H1 (cell line): ENCODE results near the gene SHC3. TPM values are rescaled to one million over a fixed set of nuclear protein-coding genes. Genes with fewer than 3 reads are reported as not detected.

Experiments
- CTCF ChIA-PET: fragments of 300-600 bp; sonication (Branson Sonifier 250); formaldehyde crosslinking; loops from one replicate; lab custom pipeline; 2021; ENCODE audit not compliant: partially characterized antibody; lab: Charles Lee
- POLR2A ChIA-PET: fragments of 300-600 bp; sonication (Branson Sonifier 250); formaldehyde crosslinking; loops from one replicate; lab custom pipeline; 2021; ENCODE audit warnings: inconsistent platforms; ENCODE audit not compliant: partially characterized antibody; lab: Charles Lee
- DNase-seq, 2 experiments: peaks; one replicate each; pipeline versions ENCODE4 v3.0.0 to v3.0.0-alpha.2; 2010 to 2022; ENCODE audit warnings: low spot score in 2 of 2, low read depth in 1 of 2, mixed read lengths in 1 of 2
- FAIRE-seq: peaks from 2 replicates; lab custom pipeline; 2011; peaks lifted over from hg19 to GRCh38; lab: Jason Lieb, UNC
- H2AFZ ChIP-seq: 2 replicates; pipeline ENCODE4 v1.8.1; 2012; ENCODE audit warnings: low read length, inconsistent platforms
- H2AK5ac ChIP-seq: 2 replicates; pipeline ENCODE4 v1.6.1; 2013; ENCODE audit warnings: low read depth, low read length
- H2BK120ac ChIP-seq: replicated peaks from 2 replicates; pipeline ENCODE3; 2013; ENCODE audit warnings: low read depth, low read length, inconsistent platforms
- H2BK12ac ChIP-seq: 2 replicates; pipeline ENCODE4 v1.6.1; 2013; ENCODE audit warnings: low read depth, low read length
- H2BK15ac ChIP-seq: 2 replicates; pipeline ENCODE4 v1.6.1; 2013; ENCODE audit warnings: low read length
- H2BK20ac ChIP-seq: 2 replicates; pipeline ENCODE4 v1.6.1; 2013; ENCODE audit warnings: low read length
- H2BK5ac ChIP-seq: 2 replicates; pipeline ENCODE4 v1.6.1; 2013; ENCODE audit warnings: low read depth, low read length
- H3K14ac ChIP-seq: 2 replicates; pipeline ENCODE4 v1.6.1; 2013; ENCODE audit warnings: inconsistent platforms; ENCODE audit not compliant: insufficient read length
- H3K18ac ChIP-seq: 2 replicates; pipeline ENCODE4 v1.6.1; 2013; ENCODE audit warnings: low read length; ENCODE audit errors: extremely low read depth
- H3K23ac ChIP-seq: 2 replicates; pipeline ENCODE4 v1.6.1; 2013; ENCODE audit warnings: inconsistent platforms; ENCODE audit not compliant: insufficient read length
- H3K23me2 ChIP-seq: 2 replicates; pipeline ENCODE4 v1.6.1; 2013; ENCODE audit warnings: low read depth, low read length
- H3K27ac ChIP-seq: 2 replicates; pipeline ENCODE4 v1.6.1; 2011; ENCODE audit warnings: low read depth, low read length, inconsistent platforms
- H3K27me3 ChIP-seq, 4 experiments: replicated peaks in 1 of 4; 1 replicate in 1 of 4; 2 replicates in 3 of 4; pipeline versions ENCODE4 v1.6.1 to v1.8.1; 2011 to 2013; ENCODE audit warnings: low read length in 3 of 4, mild to moderate bottlenecking in 3 of 4, inconsistent platforms in 2 of 4, mixed read lengths in 2 of 4, moderate library complexity in 1 of 4; ENCODE audit not compliant: control insufficient read depth in 3 of 4, insufficient read depth in 3 of 4; ENCODE audit errors: extremely low read depth in 1 of 4
- H3K36me3 ChIP-seq, 4 experiments: 2 replicates each; pipeline versions ENCODE4 v1.6.1 to v1.8.1; 2011 to 2013; ENCODE audit warnings: mild to moderate bottlenecking in 4 of 4, low read length in 3 of 4, moderate library complexity in 2 of 4, control low read depth in 1 of 4, inconsistent platforms in 1 of 4; ENCODE audit not compliant: insufficient read depth in 4 of 4, control insufficient read depth in 2 of 4
- H3K4ac ChIP-seq: replicated peaks from 2 replicates; pipeline ENCODE3; 2013; ENCODE audit warnings: low read length, low read depth, mixed read lengths, inconsistent platforms; ENCODE audit not compliant: insufficient read length
- H3K4me1 ChIP-seq, 4 experiments: replicated peaks in 1 of 4; 1 replicate in 1 of 4; 2 replicates in 3 of 4; pipeline versions ENCODE4 v1.6.1 to v1.8.1; 2011 to 2013; ENCODE audit warnings: low read length in 3 of 4, inconsistent platforms in 2 of 4, mixed read lengths in 1 of 4; ENCODE audit not compliant: insufficient read depth in 4 of 4, control insufficient read depth in 3 of 4
- H3K4me2 ChIP-seq, 2 experiments: 2 replicates each; pipeline versions ENCODE4 v1.6.1 to v1.8.1; 2011 to 2013; ENCODE audit warnings: low read depth in 2 of 2, low read length in 2 of 2, control low read depth in 1 of 2, inconsistent platforms in 1 of 2, mild to moderate bottlenecking in 1 of 2; ENCODE audit not compliant: insufficient read depth in 1 of 2
- H3K4me3 ChIP-seq, 4 experiments: fragments of 200-600, 300-600 bp in 1 of 4; sonication (generic), shearing (Covaris generic), sonication (Bioruptor Twin) in 1 of 4; 2 replicates each; pipeline versions ENCODE4 v1.5.1 to v1.8.1; 2011 to 2016; ENCODE audit warnings: low read length in 4 of 4, low read depth in 3 of 4, control low read depth in 2 of 4, inconsistent platforms in 2 of 4, mild to moderate bottlenecking in 2 of 4, mixed read lengths in 1 of 4, moderate library complexity in 1 of 4; ENCODE audit not compliant: insufficient read depth in 2 of 4; ENCODE audit errors: extremely low read depth in 1 of 4
- H3K56ac ChIP-seq: replicated peaks from 2 replicates; pipeline ENCODE3; 2013; ENCODE audit warnings: low read depth, mild to moderate bottlenecking, mixed read lengths, low read length, inconsistent platforms; ENCODE audit not compliant: insufficient read length
- H3K79me1 ChIP-seq: 2 replicates; pipeline ENCODE4 v1.6.1; 2013; ENCODE audit warnings: low read depth, low read length, control low read depth
- H3K79me2 ChIP-seq, 2 experiments: 2 replicates each; pipeline versions ENCODE4 v1.6.1 to v1.8.1; 2012 to 2013; ENCODE audit warnings: low read length in 2 of 2, mild to moderate bottlenecking in 2 of 2, inconsistent platforms in 1 of 2; ENCODE audit not compliant: insufficient read depth in 2 of 2, control insufficient read depth in 1 of 2
- H3K9ac ChIP-seq, 4 experiments: replicated peaks in 1 of 4; 1 replicate in 1 of 4; 2 replicates in 3 of 4; pipeline versions ENCODE4 v1.6.1 to v1.8.1; 2011 to 2013; ENCODE audit warnings: low read depth in 3 of 4, low read length in 3 of 4, control low read depth in 2 of 4, mild to moderate bottlenecking in 2 of 4, moderate library complexity in 2 of 4, inconsistent platforms in 1 of 4; ENCODE audit errors: extremely low read depth in 1 of 4
- H3K9me3 ChIP-seq, 2 experiments: 2 replicates each; pipeline versions ENCODE4 v1.6.1 to v1.8.1; 2012 to 2013; ENCODE audit warnings: mild to moderate bottlenecking in 2 of 2, moderate library complexity in 2 of 2, control low read depth in 1 of 2, inconsistent platforms in 1 of 2, low read depth in 1 of 2, low read length in 1 of 2, mixed read lengths in 1 of 2; ENCODE audit not compliant: insufficient read depth in 2 of 2
- H4K20me1 ChIP-seq, 2 experiments: replicated peaks in 1 of 2; 2 replicates each; pipeline versions ENCODE3 to v1.8.1; 2011 to 2013; ENCODE audit warnings: inconsistent platforms in 2 of 2, low read length in 2 of 2, mild to moderate bottlenecking in 1 of 2; ENCODE audit not compliant: insufficient read depth in 2 of 2, control insufficient read depth in 1 of 2
- H4K5ac ChIP-seq: 2 replicates; pipeline ENCODE4 v1.6.1; 2013; ENCODE audit warnings: low read length, low read depth, mixed read lengths, inconsistent platforms; ENCODE audit not compliant: insufficient read length
- H4K8ac ChIP-seq: 2 replicates; pipeline ENCODE4 v1.8.0; 2013; ENCODE audit warnings: mild to moderate bottlenecking, moderate library complexity, low read length, inconsistent platforms; ENCODE audit not compliant: insufficient read depth; ENCODE audit errors: extremely low read depth
- H4K91ac ChIP-seq: replicated peaks from 2 replicates; pipeline ENCODE3; 2013; ENCODE audit warnings: low read length, mixed read lengths, inconsistent platforms; ENCODE audit not compliant: insufficient read length
- EP300 ChIP-seq, 2 experiments: IDR thresholded peaks; 1 replicate in 1 of 2; 2 replicates in 1 of 2; pipeline ENCODE4 v1.6.1; 2011 to 2012; ENCODE audit warnings: low read depth in 2 of 2, low read length in 2 of 2, mild to moderate bottlenecking in 2 of 2, borderline replicate concordance in 1 of 2, inconsistent platforms in 1 of 2, moderate library complexity in 1 of 2
- NANOG ChIP-seq: IDR thresholded peaks from 2 replicates; pipeline ENCODE4 v1.6.1; 2011; ENCODE audit warnings: low read length, low read depth, mild to moderate bottlenecking, inconsistent platforms; ENCODE audit not compliant: insufficient read depth, poor library complexity, severe bottlenecking
- PHF8 ChIP-seq: fragments of 200-600 bp; sonication (generic); conservative IDR thresholded peaks from 2 replicates; pipeline ENCODE4 v1.7.1; 2012; ENCODE audit warnings: low read depth, mild to moderate bottlenecking, inconsistent platforms, low read length, moderate library complexity
- TAF1 ChIP-seq: IDR thresholded peaks from 2 replicates; pipeline ENCODE4 v1.6.1; 2011; ENCODE audit warnings: mild to moderate bottlenecking, low read depth, low read length
- TBP ChIP-seq: IDR thresholded peaks from 2 replicates; pipeline ENCODE4 v1.6.1; 2011; ENCODE audit warnings: low read depth, low read length, improper control_type of control experiment
- TCF12 ChIP-seq: IDR thresholded peaks from 2 replicates; pipeline ENCODE4 v1.6.1; 2011; ENCODE audit warnings: low read depth, mild to moderate bottlenecking, low read length
- polyA plus RNA-seq, 7 experiments: library from polyadenylated mRNA; depleted of rRNA in 3 of 7; stranded (reverse) in 5 of 7; unstranded in 2 of 7; fragments of >200 nt in 5 of 7; fragments of 200-250 nt in 2 of 7; gene quantifications; 1 replicate in 5 of 7; 2 replicates in 1 of 7; 4 replicates in 1 of 7; pipeline versions ENCODE4 v1.2.1 to v1.2.3, GENCODE V29; 2011 to 2013; ENCODE audit warnings: missing spikeins in 2 of 7, mixed read lengths in 2 of 7
- total RNA-seq: library from RNA; stranded (reverse); fragmentation: NEBNext Ultra II Directional; extraction: Animal tissue kit (Norgen Biotek cat#: 25700); gene quantifications from 2 replicates; pipeline ENCODE4 v1.2.1, GENCODE V29; 2021
- TF ChIP-seq, protein P1 (sequence below): IDR thresholded peaks from 2 replicates; pipeline ENCODE4 v1.6.1; 2011; ENCODE audit warnings: low read length, improper control_type of control experiment

SHC3 gene
- total and polyA plus RNA-seq, 2 of the 8 experiments (the other 6 are each of a cell fraction or from before 2014, with no cell fraction given) = 1.4 to 7.1 TPM

DNA sequence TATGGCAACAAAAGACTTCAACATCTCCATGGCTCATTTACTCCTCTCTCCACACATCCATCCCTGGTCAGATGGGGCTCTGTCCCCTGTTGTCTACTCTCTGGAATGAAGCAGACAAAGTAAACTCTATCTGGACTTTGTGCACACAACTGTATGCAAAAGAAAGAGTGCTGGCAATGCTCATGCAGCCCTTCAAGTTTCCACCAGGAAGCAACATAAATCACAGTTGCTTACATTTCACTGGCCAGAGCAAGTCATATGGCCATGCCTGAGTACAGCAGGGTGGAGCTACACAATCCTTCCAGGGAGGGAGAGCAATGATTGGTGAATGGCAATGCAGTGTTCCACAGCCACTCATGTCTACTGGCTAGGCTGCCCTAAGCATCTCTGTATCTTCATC, 12.4 kb upstream of the SHC3 start:
- Histone ChIP-seq H2AFZ (no peak overlapping the region), H3K23me2 (no peaks in the 10 kb centered on the region), H3K27me3 (no peaks in the 10 kb centered on the region), H3K4me1 (peaks cover 0 to 2% (median 0%) of the 10 kb centered on the region in 4 experiments; a peak in 1 of 7 replicates), H3K27ac (no peak overlapping the region), H3K79me1 (no peaks in the 10 kb centered on the region), H3K23ac (no peak overlapping the region), H2BK120ac (no peak overlapping the region), H3K9ac (no peak overlapping the region), H2BK15ac (no peak overlapping the region), H2BK20ac (no peak overlapping the region), H4K20me1 (no peaks in the 10 kb centered on the region), H3K56ac (no peak overlapping the region), H4K91ac (no peak overlapping the region), H3K79me2 (no peaks in the 10 kb centered on the region), H4K5ac (no peak overlapping the region), H3K4me3 (no peak overlapping the region), H3K14ac (no peak overlapping the region), H3K4ac (no peak overlapping the region), H2BK12ac (no peak overlapping the region), H2BK5ac (no peak overlapping the region), H4K8ac (no peak overlapping the region), H3K9me3 (no peaks in the 10 kb centered on the region), H2AK5ac (no peak overlapping the region), H3K4me2 (no peak overlapping the region), H3K18ac (no peak overlapping the region), H3K36me3 (no peaks in the 10 kb centered on the region)
- TF ChIP-seq TCF12 (no peak), TAF1 (no peak), NANOG (no peak), PHF8 (no peak), EP300 (IDR thresholded peaks at IDR 0.05; ENCODE audit: borderline replicate concordance in 1 of 2, low read depth in 2 of 2, low read length in 2 of 2) (no peak), TBP (no peak)
- TF ChIP-seq, protein P1, sequence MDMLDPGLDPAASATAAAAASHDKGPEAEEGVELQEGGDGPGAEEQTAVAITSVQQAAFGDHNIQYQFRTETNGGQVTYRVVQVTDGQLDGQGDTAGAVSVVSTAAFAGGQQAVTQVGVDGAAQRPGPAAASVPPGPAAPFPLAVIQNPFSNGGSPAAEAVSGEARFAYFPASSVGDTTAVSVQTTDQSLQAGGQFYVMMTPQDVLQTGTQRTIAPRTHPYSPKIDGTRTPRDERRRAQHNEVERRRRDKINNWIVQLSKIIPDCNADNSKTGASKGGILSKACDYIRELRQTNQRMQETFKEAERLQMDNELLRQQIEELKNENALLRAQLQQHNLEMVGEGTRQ = no peak
- DNase-seq (no peak), FAIRE-seq (no peak)
- POLR2A ChIA-PET = no interaction called here
- CTCF ChIA-PET = no interaction called here
